IMR-90 (cell line): ENCODE data around the gene FAT1. TPM values are rescaled to one million over a fixed set of nuclear protein-coding genes. Genes with fewer than 3 reads are reported as not detected.
A peak's percentile ranks its signal among the peaks of the same experiment; 100 is the strongest.

Experiments used
- ATAC-seq: fragments of 200-7000 bp; cut with Tn5 transposase; 2 replicates; pipeline ENCODE4 v1.9.1; 2020; ENCODE audit warnings: low read depth, mild to moderate bottlenecking, moderate library complexity
- BruUV-seq: library from RNA; stranded (reverse); fragments of 400-500 nt; replicated peaks from 2 replicates; lab custom pipeline; 2021; lab: Mats Ljungman, UMichigan
- CTCF ChIA-PET: fragments of 300-600 bp; formaldehyde crosslinking; extraction: SDS; loops from one replicate; lab custom pipeline; 2021; ENCODE audit warnings: antibody characterized with exemption; lab: Yijun Ruan, JAX
- POLR2A ChIA-PET: fragments of 300-600 bp; sonication (Branson Sonifier 250); formaldehyde crosslinking; loops from one replicate; lab custom pipeline; 2022; ENCODE audit warnings: antibody characterized with exemption; ENCODE audit not compliant: unreplicated experiment; lab: Charles Lee
- DNase-seq: peaks from one replicate; pipeline ENCODE4 v3.0.0; 2013
- H2AFZ ChIP-seq: replicated peaks from 2 replicates; pipeline ENCODE3; 2013; ENCODE audit warnings: low read length, mild to moderate bottlenecking; ENCODE audit not compliant: poor library complexity
- H2AK5ac ChIP-seq: 2 replicates; pipeline ENCODE4 v1.6.1; 2013; ENCODE audit warnings: low read depth, low read length, inconsistent platforms
- H2AK9ac ChIP-seq: replicated peaks from 2 replicates; pipeline ENCODE3; 2013; ENCODE audit warnings: mild to moderate bottlenecking, low read depth, low read length, moderate library complexity; ENCODE audit not compliant: poor library complexity
- H2BK120ac ChIP-seq: 2 replicates; pipeline ENCODE4 v1.6.1; 2013; ENCODE audit warnings: low read depth, low read length, inconsistent platforms
- H2BK15ac ChIP-seq: 3 replicates; pipeline ENCODE4 v1.6.1; 2013; ENCODE audit warnings: low read depth, low read length, inconsistent platforms
- H2BK20ac ChIP-seq: 2 replicates; pipeline ENCODE4 v1.6.1; 2013; ENCODE audit warnings: low read depth, mild to moderate bottlenecking, inconsistent platforms, low read length, moderate library complexity
- H2BK5ac ChIP-seq: 2 replicates; pipeline ENCODE4 v1.6.1; 2013; ENCODE audit warnings: mild to moderate bottlenecking, low read depth, low read length, inconsistent platforms; ENCODE audit not compliant: poor library complexity, severe bottlenecking
- H3K14ac ChIP-seq: replicated peaks from 2 replicates; pipeline ENCODE4 v1.6.1; 2013; ENCODE audit warnings: low read depth, low read length, inconsistent platforms
- H3K18ac ChIP-seq: 2 replicates; pipeline ENCODE4 v1.6.1; 2013; ENCODE audit warnings: low read depth, low read length, control low read depth
- H3K23ac ChIP-seq: 2 replicates; pipeline ENCODE4 v1.6.1; 2013; ENCODE audit warnings: low read depth, low read length, inconsistent platforms
- H3K27ac ChIP-seq: 2 replicates; pipeline ENCODE4 v1.5.1; 2013; ENCODE audit warnings: mild to moderate bottlenecking, control low read depth, low read length; ENCODE audit not compliant: insufficient read depth
- H3K27me3 ChIP-seq: 2 replicates; pipeline ENCODE4 v1.6.1; 2013; ENCODE audit warnings: low read length; ENCODE audit not compliant: control insufficient read depth, insufficient read depth
- H3K36me3 ChIP-seq: 2 replicates; pipeline ENCODE4 v1.6.1; 2013; ENCODE audit warnings: low read length, mixed read lengths; ENCODE audit not compliant: control insufficient read depth, insufficient read depth
- H3K4ac ChIP-seq: 2 replicates; pipeline ENCODE4 v1.6.1; 2013; ENCODE audit warnings: low read depth, low read length, inconsistent platforms
- H3K4me1 ChIP-seq: 2 replicates; pipeline ENCODE4 v1.6.1; 2013; ENCODE audit warnings: low read length, mixed read lengths; ENCODE audit not compliant: control insufficient read depth, insufficient read depth
- H3K4me2 ChIP-seq: 2 replicates; pipeline ENCODE4 v1.6.1; 2013; ENCODE audit warnings: low read depth, mild to moderate bottlenecking, control low read depth, low read length, moderate library complexity
- H3K4me3 ChIP-seq: 2 replicates; pipeline ENCODE4 v1.5.1; 2013; ENCODE audit warnings: low read depth, mild to moderate bottlenecking, control low read depth, low read length, moderate library complexity; ENCODE audit not compliant: insufficient read depth
- H3K56ac ChIP-seq: 2 replicates; pipeline ENCODE4 v1.6.1; 2013; ENCODE audit warnings: low read length, inconsistent platforms; ENCODE audit not compliant: insufficient read depth; ENCODE audit errors: extremely low read depth
- H3K79me1 ChIP-seq, 2 experiments: 2 replicates each; pipeline ENCODE4 v1.6.1; 2013; ENCODE audit warnings: low read length in 2 of 2, inconsistent platforms in 1 of 2, low read depth in 1 of 2
- H3K9ac ChIP-seq: 2 replicates; pipeline ENCODE4 v1.6.1; 2013; ENCODE audit warnings: low read depth, low read length, control low read depth
- H3K9me1 ChIP-seq: 2 replicates; pipeline ENCODE4 v1.6.1; 2013; ENCODE audit warnings: low read length, inconsistent platforms; ENCODE audit not compliant: insufficient read depth
- H3K9me3 ChIP-seq: 2 replicates; pipeline ENCODE4 v1.6.1; 2013; ENCODE audit warnings: low read length; ENCODE audit not compliant: control insufficient read depth, insufficient read depth
- H4K20me1 ChIP-seq: 2 replicates; pipeline ENCODE4 v1.6.1; 2013; ENCODE audit warnings: low read length, inconsistent platforms; ENCODE audit not compliant: insufficient read depth
- H4K5ac ChIP-seq: 2 replicates; pipeline ENCODE4 v1.6.1; 2013; ENCODE audit warnings: mild to moderate bottlenecking, low read depth, low read length, control low read depth
- H4K8ac ChIP-seq, 2 experiments: 2 replicates each; pipeline ENCODE4 v1.6.1; 2013; ENCODE audit warnings: low read depth in 2 of 2, low read length in 2 of 2, control low read depth in 1 of 2, inconsistent platforms in 1 of 2
- H4K91ac ChIP-seq: 2 replicates; pipeline ENCODE4 v1.6.1; 2013; ENCODE audit warnings: low read depth, low read length, inconsistent platforms; ENCODE audit not compliant: insufficient read depth
- CEBPB ChIP-seq: IDR thresholded peaks from 2 replicates; pipeline ENCODE4 v1.6.1; 2012; ENCODE audit warnings: low read depth, low read length, improper control_type of control experiment
- FOS ChIP-seq: fragments of 150-350 bp; IDR thresholded peaks from 2 replicates; pipeline ENCODE4 v1.6.1; 2016; ENCODE audit warnings: low read depth, low read length
- MXI1 ChIP-seq: IDR thresholded peaks from 2 replicates; pipeline ENCODE4 v1.6.1; 2012; ENCODE audit warnings: low read depth, mild to moderate bottlenecking, low read length, moderate library complexity, borderline replicate concordance
- WGBS, 2 experiments: methylation state at CpG; one replicate each; pipeline versions ENCODE4 v1.1.5 to v1.1.7; 2013; ENCODE audit warnings: missing lambda C conversion rate in 2 of 2; ENCODE audit not compliant: insufficient read length in 1 of 2; ENCODE audit errors: extremely low coverage in 2 of 2; 5-methylcytosine and 5-hydroxymethylcytosine counted together
- dilution Hi-C: fragments of 300-500 bp; cut with HindIII; formaldehyde crosslinking; loops from one replicate; pipeline ENCODE4 v1.14.3; 2018; ENCODE audit warnings: low sequenced_read_pairs; ENCODE audit not compliant: unreplicated experiment
- in situ Hi-C: fragments of 300-500 bp; cut with MboI; formaldehyde crosslinking; loops from 3 replicates; pipeline ENCODE4 v1.14.3; 2019; ENCODE audit warnings: low sequenced_read_pairs, inconsistent platforms, mixed read lengths
- intact Hi-C: fragments of 100-400 bp; cut with micrococcal nuclease; formaldehyde crosslinking; loops from 2 replicates; pipeline ENCODE4 v1.10.0; 2022
- polyA plus RNA-seq, 3 experiments: library from polyadenylated mRNA; depleted of rRNA; stranded (reverse); fragments of >200 nt; gene quantifications; 2 replicates each; pipeline ENCODE4 v1.2.3, GENCODE V29; 2012; ENCODE audit warnings: low replicate concordance in 1 of 3
- total RNA-seq: library from RNA; depleted of rRNA; stranded (reverse); fragments of >200 nt; gene quantifications from 2 replicates; pipeline ENCODE4 v1.2.3, GENCODE V29; 2012

FAT1 gene
- total and polyA plus RNA-seq, 2 of the 4 experiments (the other 2 are of a cell fraction) = 156 to 519 TPM

DNA sequence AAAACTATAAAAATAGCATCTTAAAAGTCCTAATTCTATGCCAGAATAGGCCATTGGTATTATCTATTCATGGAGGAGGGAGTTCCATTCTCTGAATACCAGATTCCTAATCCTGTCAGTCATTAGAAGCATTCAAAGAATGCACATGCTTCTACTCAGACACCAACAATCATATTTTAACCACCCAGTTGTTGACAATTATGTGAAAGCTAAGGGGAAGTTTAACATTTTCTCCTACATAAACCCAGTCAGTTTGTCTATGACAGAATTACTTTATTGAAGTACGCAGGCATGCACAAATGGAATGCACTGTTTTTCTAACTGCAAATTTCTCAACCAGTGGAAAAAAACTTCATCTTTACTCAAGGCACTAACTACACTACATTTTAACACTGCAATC is 98.7 kb downstream of the FAT1 start:
- WGBS, 2 experiments = no CpG with 5 or more reads among the region's 1 CpG
- H3K4me1 ChIP-seq = peaks cover 16% of the 10 kb centered on the region
- in situ Hi-C loops = no loop called here

More for the DNA sequence above, 98.7 kb downstream of the FAT1 start:
- H3K9ac ChIP-seq = no peak overlapping the region
- 0 out of 2 replicates have a peak overlapping the region, but pooled peaks have one; percentile 75 for H3K14ac ChIP-seq
- H3K36me3 ChIP-seq = peaks cover 54% of the 10 kb centered on the region
- H3K79me1 ChIP-seq = peaks cover 26 to 68% of the 10 kb centered on the region in 2 experiments
- TF ChIP-seq CEBPB = peak; percentile 55; the same call in 1 of the 2 replicates
- peak; percentile 91 for TF ChIP-seq MXI1
- TF ChIP-seq FOS = no peak
- H2BK5ac ChIP-seq = peak overlapping the region; percentile 94
- dilution Hi-C loops = no loop called here
- no TSS peak for BruUV-seq
- H3K27ac ChIP-seq = no peak overlapping the region
- H3K27me3 ChIP-seq = no peaks in the 10 kb centered on the region
- peak; percentile 69 for ATAC-seq
- no peak overlapping the region for H2BK15ac ChIP-seq
- H3K4me3 ChIP-seq = no peak overlapping the region
- no peak overlapping the region for H2AK5ac ChIP-seq
- H3K4ac ChIP-seq = 0 out of 2 replicates have a peak overlapping the region, but pooled peaks have one; percentile 90
- H2BK120ac ChIP-seq = no peak overlapping the region
- H4K20me1 ChIP-seq = peaks cover 42% of the 10 kb centered on the region; the same call in 1 of the 2 replicates
- H3K9me3 ChIP-seq = no peaks in the 10 kb centered on the region
- DNase-seq = peak; percentile 87
- ChIA-PET CTCF (no interaction called here), POLR2A (no interaction called here)
- peak overlapping the region; percentile 86; the same call in 1 of the 2 replicates for H2BK20ac ChIP-seq
- no peak overlapping the region for H4K5ac ChIP-seq
- H3K9me1 ChIP-seq = peaks cover 27% of the 10 kb centered on the region
- no peak overlapping the region for H3K18ac ChIP-seq
- no peak overlapping the region for H4K91ac ChIP-seq
- peak overlapping the region; percentile 68; the same call in 1 of the 2 replicates for H3K56ac ChIP-seq
- H3K23ac ChIP-seq = no peak overlapping the region
- peak overlapping the region; percentile 33; the same call in 1 of the 2 replicates for H3K4me2 ChIP-seq
- intact Hi-C loops = no loop called here
- no peak overlapping the region for H2AK9ac ChIP-seq
- 0 out of 4 replicates have a peak overlapping the region, but pooled peaks of 1 of the 2 experiments have one; percentile 69 for H4K8ac ChIP-seq
- H2AFZ ChIP-seq = no peak overlapping the region
